ENCODE results near the gene ZNHIT2. TPM values are rescaled to one million over a fixed set of nuclear protein-coding genes. Genes with fewer than 3 reads are reported as not detected.
A peak's percentile ranks its signal among the peaks of the same experiment; 100 is the strongest.

ZNHIT2 gene
- total RNA-seq, 1 donor from 2014 or later = 35.3 TPM

- no peak overlapping the region for H3K4me3 ChIP-seq
- TF ChIP-seq CTCF (IDR thresholded peaks at IDR 0.05) = no peak
- DNase-seq (ENCODE audit: low spot score in 2 of 2) = peak in 1 of 2 donors; percentile 57
- intact Hi-C loops (cut with DNase I) = no loop called here
- H3K27me3 ChIP-seq = no peaks in the 10 kb centered on the region
- H3K27ac ChIP-seq = no peak overlapping the region
- no peaks in the 10 kb centered on the region for H3K9me3 ChIP-seq
- peaks cover 11 to 15% of the 10 kb centered on the region in 2 donors for H3K4me1 ChIP-seq
- H3K36me3 ChIP-seq = peaks cover 79 to 82% of the 10 kb centered on the region in 2 donors
Observed at GRCh38 chr11:65129649-65130441, 12.3 kb upstream of the ZNHIT2 start.

GRCh38 chr11:65128182-65129145 lies 11.0 kb upstream of the ZNHIT2 start:
- no peaks in the 10 kb centered on the region for H3K9me3 ChIP-seq
- peak in 1 of 2 donors; percentile 61 for DNase-seq (ENCODE audit: low spot score in 2 of 2)
- TF ChIP-seq CTCF (IDR thresholded peaks at IDR 0.05) = no peak
- H3K4me3 ChIP-seq = no peak overlapping the region
- peaks cover 79 to 87% of the 10 kb centered on the region in 2 donors for H3K36me3 ChIP-seq
- intact Hi-C loops (cut with DNase I) = no loop called here
- no peak overlapping the region for H3K27ac ChIP-seq
- H3K4me1 ChIP-seq = peaks cover 9 to 12% of the 10 kb centered on the region in 2 donors
- no peaks in the 10 kb centered on the region for H3K27me3 ChIP-seq

GRCh38 chr11:65127473-65128181 lies 10.1 kb upstream of the ZNHIT2 start:
- intact Hi-C loops (cut with DNase I) = no loop called here
- Histone ChIP-seq H3K4me1 (peaks cover 6 to 9% of the 10 kb centered on the region in 2 donors), H3K36me3 (peaks cover 74 to 82% of the 10 kb centered on the region in 2 donors), H3K27me3 (no peaks in the 10 kb centered on the region), H3K4me3 (no peak overlapping the region), H3K27ac (no peak overlapping the region), H3K9me3 (no peaks in the 10 kb centered on the region)
- no peak for DNase-seq (ENCODE audit: low spot score in 2 of 2)
- TF ChIP-seq CTCF (IDR thresholded peaks at IDR 0.05) = no peak

- Histone ChIP-seq H3K9me3 (no peaks in the 10 kb centered on the region), H3K4me3 (no peak overlapping the region), H3K36me3 (peaks cover 65 to 73% of the 10 kb centered on the region in 2 donors), H3K27ac (no peak overlapping the region), H3K27me3 (no peaks in the 10 kb centered on the region), H3K4me1 (peaks cover 5 to 6% of the 10 kb centered on the region in 2 donors)
- TF ChIP-seq CTCF (IDR thresholded peaks at IDR 0.05) = no peak
- DNase-seq (ENCODE audit: low spot score in 2 of 2) = no peak
- intact Hi-C loops (cut with DNase I) = no loop called here
Observed at GRCh38 chr11:65126624-65127274, 9.2 kb upstream of the ZNHIT2 start.

Measured in ascending aorta (tissue), 2 donors.